ENCODE results near the gene ROBO1. TPM values are rescaled to one million over a fixed set of nuclear protein-coding genes. Genes with fewer than 3 reads are reported as not detected.
A peak's percentile ranks its signal among the peaks of the same experiment; 100 is the strongest.
"Not testable (repeated sequence)": the region's sequence is repeated elsewhere in the genome, so short reads cannot be mapped to it uniquely, and the experiment has no call there.

The ROBO1 gene
- total RNA-seq, 1 donor from 2014 or later = 39.3 TPM

- no peak for DNase-seq (ENCODE audit: extremely low read depth, low read depth, low spot score)
Measured at GRCh38 chr3:79326642-79327041, 441.2 kb downstream of the ROBO1 start.

- not testable (repeated sequence) for DNase-seq (ENCODE audit: extremely low read depth, low read depth, low spot score)
Measured at GRCh38 chr3:79325833-79326383, 441.9 kb downstream of the ROBO1 start.

GRCh38 chr3:79317551-79318518 lies 450.0 kb downstream of the ROBO1 start:
- no peak for DNase-seq (ENCODE audit: extremely low read depth, low read depth, low spot score)

GRCh38 chr3:79314962-79315361 lies 452.8 kb downstream of the ROBO1 start:
- DNase-seq (ENCODE audit: extremely low read depth, low read depth, low spot score) = no peak

- DNase-seq (ENCODE audit: extremely low read depth, low read depth, low spot score) = no peak
Measured at GRCh38 chr3:79314544-79314943, 453.3 kb downstream of the ROBO1 start.

GRCh38 chr3:79310016-79310415 lies 457.8 kb downstream of the ROBO1 start:
- DNase-seq (ENCODE audit: extremely low read depth, low read depth, low spot score) = no peak

- no peak for DNase-seq (ENCODE audit: extremely low read depth, low read depth, low spot score)
Measured at GRCh38 chr3:79306934-79307570, 460.7 kb downstream of the ROBO1 start.

- not testable (repeated sequence) for DNase-seq (ENCODE audit: extremely low read depth, low read depth, low spot score)
Measured at GRCh38 chr3:79299949-79300635, 467.7 kb downstream of the ROBO1 start.

- DNase-seq (ENCODE audit: extremely low read depth, low read depth, low spot score) = peak; percentile 18
Measured at GRCh38 chr3:79297245-79297960, 470.4 kb downstream of the ROBO1 start.

- DNase-seq (ENCODE audit: extremely low read depth, low read depth, low spot score) = no peak
Measured at GRCh38 chr3:79286882-79287281, 480.9 kb downstream of the ROBO1 start.

- DNase-seq (ENCODE audit: extremely low read depth, low read depth, low spot score) = no peak
Measured at GRCh38 chr3:79285871-79286270, 481.9 kb downstream of the ROBO1 start.

GRCh38 chr3:79285380-79285779 lies 482.4 kb downstream of the ROBO1 start:
- no peak for DNase-seq (ENCODE audit: extremely low read depth, low read depth, low spot score)

- no peak for DNase-seq (ENCODE audit: extremely low read depth, low read depth, low spot score)
Measured at GRCh38 chr3:79284781-79285180, 483.0 kb downstream of the ROBO1 start.

GRCh38 chr3:79278681-79279080 lies 489.1 kb downstream of the ROBO1 start:
- no peak for DNase-seq (ENCODE audit: extremely low read depth, low read depth, low spot score)

- DNase-seq (ENCODE audit: extremely low read depth, low read depth, low spot score) = no peak
Measured at GRCh38 chr3:79268422-79268821, 499.4 kb downstream of the ROBO1 start.

- no peak for DNase-seq (ENCODE audit: extremely low read depth, low read depth, low spot score)
Measured at GRCh38 chr3:79264892-79265291, 502.9 kb downstream of the ROBO1 start.

GRCh38 chr3:79263423-79263822 lies 504.4 kb downstream of the ROBO1 start:
- no peak for DNase-seq (ENCODE audit: extremely low read depth, low read depth, low spot score)

GRCh38 chr3:79258479-79258878 lies 509.3 kb downstream of the ROBO1 start:
- DNase-seq (ENCODE audit: extremely low read depth, low read depth, low spot score) = no peak

GRCh38 chr3:79257791-79258190 lies 510.0 kb downstream of the ROBO1 start:
- no peak for DNase-seq (ENCODE audit: extremely low read depth, low read depth, low spot score)

- DNase-seq (ENCODE audit: extremely low read depth, low read depth, low spot score) = no peak
Measured at GRCh38 chr3:79255702-79256101, 512.1 kb downstream of the ROBO1 start.

All from glomerular endothelial cell (primary cell).